ENCODE measurements around the gene MBD1.
"Not testable (repeated sequence)": the region's sequence is repeated elsewhere in the genome, so short reads cannot be mapped to it uniquely, and the experiment has no call there.

- not testable (repeated sequence) for TF ChIP-seq POLR2A, CTCF, POLR2AphosphoS5 (IDR thresholded peaks at IDR 0.05)
Measured at GRCh38 chr18:50288348-50289107, 7.2 kb upstream of the MBD1 start.

Data from stomach (tissue), 4 donors.